ENCODE measurements around the gene MRPL24. TPM values are rescaled to one million over a fixed set of nuclear protein-coding genes. Genes with fewer than 3 reads are reported as not detected.
A peak's percentile ranks its signal among the peaks of the same experiment; 100 is the strongest.

Gene MRPL24
- total and polyA plus RNA-seq, 9 of the 15 experiments (the other 6 are each of a cell fraction or from before 2014, with no cell fraction given) = 74.3 to 267 (median 113) TPM

DNA sequence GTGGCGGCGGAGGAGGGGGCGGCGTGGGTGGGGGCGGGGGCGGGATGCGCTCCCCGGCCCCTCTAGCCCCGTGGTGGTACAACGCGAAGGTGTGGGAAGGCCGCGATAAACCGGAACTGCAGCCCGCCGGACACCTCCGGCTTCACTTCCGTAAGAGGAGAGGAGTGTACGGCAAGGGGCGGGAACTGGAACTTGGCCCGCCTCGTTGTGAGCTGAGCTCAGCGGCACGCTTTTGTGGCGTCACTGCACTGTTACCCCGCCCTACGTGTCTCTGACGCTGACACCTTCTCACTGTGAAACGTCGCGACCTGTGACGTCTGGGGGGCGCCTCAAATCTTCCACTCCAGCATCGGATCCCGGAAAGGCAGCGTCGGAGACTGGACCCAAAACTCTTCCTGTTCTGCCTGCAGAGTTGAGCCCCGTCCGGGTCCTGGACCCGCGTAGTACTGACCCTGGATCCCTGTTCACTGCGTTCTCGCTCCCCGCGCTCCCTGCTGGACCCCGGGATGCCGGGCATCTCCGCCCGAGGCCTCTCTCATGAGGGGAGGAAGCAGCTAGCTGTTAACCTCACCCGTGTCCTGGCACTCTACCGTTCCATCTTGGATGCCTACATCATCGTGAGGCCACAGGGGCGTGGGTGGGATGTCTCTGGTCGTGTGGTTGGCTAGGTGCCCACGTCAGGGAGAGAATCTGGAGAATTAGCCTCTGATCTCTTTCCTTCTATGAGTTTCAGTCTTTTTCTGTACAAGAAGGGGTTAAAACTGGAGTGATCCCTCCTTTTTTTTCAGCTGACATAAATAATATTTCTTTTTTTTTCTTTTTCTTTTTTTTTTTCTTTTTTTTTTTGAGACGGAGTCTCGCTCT, 12.1 kb downstream of the MRPL24 start, which contains the start of gene ISG20L2 (continued):
- TF ChIP-seq SRSF7 (optimal IDR thresholded peaks at IDR 0.05; ENCODE audit: low read depth, low read length) (no peak), YY1 (IDR thresholded peaks at IDR 0.05; ENCODE audit: borderline replicate concordance in 1 of 3, control insufficient read depth in 1 of 3, extremely low read depth in 1 of 3, insufficient read depth in 3 of 3, insufficient read length in 1 of 3, insufficient replicate concordance in 2 of 3, low read depth in 1 of 3, low read length in 2 of 3) (peak in 1 of 3 experiments; percentile 12), TAF1 (IDR thresholded peaks at IDR 0.05; ENCODE audit: control insufficient read depth, extremely low read depth, insufficient read depth, low read length, severe bottlenecking) (peak; percentile 53), ZNF3 (CRISPR knock-in tag; IDR thresholded peaks at IDR 0.05) (no peak), MYC (IDR thresholded peaks at IDR 0.05; ENCODE audit: low read depth, low read length) (peak; percentile 82), MYC (CRISPR knock-in tag; IDR thresholded peaks at IDR 0.05; ENCODE audit: borderline replicate concordance, low read depth) (no peak), KLF1 (tag; IDR thresholded peaks at IDR 0.05) (no peak), ASH1L (IDR thresholded peaks at IDR 0.05; ENCODE audit: borderline replicate concordance, low read depth, partially characterized antibody) (no peak), POLR3G (IDR thresholded peaks at IDR 0.05; ENCODE audit: extremely low read depth, insufficient read length, insufficient replicate concordance) (no peak), CAMTA2 (CRISPR knock-in tag; conservative IDR thresholded peaks at IDR 0.05) (no peak), CC2D1A (IDR thresholded peaks at IDR 0.05) (no peak), HDAC1 (IDR thresholded peaks at IDR 0.05) (peak in 1 of 2 experiments; percentile 79; a peak in 2 of 4 replicates)
- TF ChIP-seq, protein P1, sequence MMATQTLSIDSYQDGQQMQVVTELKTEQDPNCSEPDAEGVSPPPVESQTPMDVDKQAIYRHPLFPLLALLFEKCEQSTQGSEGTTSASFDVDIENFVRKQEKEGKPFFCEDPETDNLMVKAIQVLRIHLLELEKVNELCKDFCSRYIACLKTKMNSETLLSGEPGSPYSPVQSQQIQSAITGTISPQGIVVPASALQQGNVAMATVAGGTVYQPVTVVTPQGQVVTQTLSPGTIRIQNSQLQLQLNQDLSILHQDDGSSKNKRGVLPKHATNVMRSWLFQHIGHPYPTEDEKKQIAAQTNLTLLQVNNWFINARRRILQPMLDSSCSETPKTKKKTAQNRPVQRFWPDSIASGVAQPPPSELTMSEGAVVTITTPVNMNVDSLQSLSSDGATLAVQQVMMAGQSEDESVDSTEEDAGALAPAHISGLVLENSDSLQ (IDR thresholded peaks at IDR 0.05) = peak; percentile 86
- TF ChIP-seq, protein P2, sequence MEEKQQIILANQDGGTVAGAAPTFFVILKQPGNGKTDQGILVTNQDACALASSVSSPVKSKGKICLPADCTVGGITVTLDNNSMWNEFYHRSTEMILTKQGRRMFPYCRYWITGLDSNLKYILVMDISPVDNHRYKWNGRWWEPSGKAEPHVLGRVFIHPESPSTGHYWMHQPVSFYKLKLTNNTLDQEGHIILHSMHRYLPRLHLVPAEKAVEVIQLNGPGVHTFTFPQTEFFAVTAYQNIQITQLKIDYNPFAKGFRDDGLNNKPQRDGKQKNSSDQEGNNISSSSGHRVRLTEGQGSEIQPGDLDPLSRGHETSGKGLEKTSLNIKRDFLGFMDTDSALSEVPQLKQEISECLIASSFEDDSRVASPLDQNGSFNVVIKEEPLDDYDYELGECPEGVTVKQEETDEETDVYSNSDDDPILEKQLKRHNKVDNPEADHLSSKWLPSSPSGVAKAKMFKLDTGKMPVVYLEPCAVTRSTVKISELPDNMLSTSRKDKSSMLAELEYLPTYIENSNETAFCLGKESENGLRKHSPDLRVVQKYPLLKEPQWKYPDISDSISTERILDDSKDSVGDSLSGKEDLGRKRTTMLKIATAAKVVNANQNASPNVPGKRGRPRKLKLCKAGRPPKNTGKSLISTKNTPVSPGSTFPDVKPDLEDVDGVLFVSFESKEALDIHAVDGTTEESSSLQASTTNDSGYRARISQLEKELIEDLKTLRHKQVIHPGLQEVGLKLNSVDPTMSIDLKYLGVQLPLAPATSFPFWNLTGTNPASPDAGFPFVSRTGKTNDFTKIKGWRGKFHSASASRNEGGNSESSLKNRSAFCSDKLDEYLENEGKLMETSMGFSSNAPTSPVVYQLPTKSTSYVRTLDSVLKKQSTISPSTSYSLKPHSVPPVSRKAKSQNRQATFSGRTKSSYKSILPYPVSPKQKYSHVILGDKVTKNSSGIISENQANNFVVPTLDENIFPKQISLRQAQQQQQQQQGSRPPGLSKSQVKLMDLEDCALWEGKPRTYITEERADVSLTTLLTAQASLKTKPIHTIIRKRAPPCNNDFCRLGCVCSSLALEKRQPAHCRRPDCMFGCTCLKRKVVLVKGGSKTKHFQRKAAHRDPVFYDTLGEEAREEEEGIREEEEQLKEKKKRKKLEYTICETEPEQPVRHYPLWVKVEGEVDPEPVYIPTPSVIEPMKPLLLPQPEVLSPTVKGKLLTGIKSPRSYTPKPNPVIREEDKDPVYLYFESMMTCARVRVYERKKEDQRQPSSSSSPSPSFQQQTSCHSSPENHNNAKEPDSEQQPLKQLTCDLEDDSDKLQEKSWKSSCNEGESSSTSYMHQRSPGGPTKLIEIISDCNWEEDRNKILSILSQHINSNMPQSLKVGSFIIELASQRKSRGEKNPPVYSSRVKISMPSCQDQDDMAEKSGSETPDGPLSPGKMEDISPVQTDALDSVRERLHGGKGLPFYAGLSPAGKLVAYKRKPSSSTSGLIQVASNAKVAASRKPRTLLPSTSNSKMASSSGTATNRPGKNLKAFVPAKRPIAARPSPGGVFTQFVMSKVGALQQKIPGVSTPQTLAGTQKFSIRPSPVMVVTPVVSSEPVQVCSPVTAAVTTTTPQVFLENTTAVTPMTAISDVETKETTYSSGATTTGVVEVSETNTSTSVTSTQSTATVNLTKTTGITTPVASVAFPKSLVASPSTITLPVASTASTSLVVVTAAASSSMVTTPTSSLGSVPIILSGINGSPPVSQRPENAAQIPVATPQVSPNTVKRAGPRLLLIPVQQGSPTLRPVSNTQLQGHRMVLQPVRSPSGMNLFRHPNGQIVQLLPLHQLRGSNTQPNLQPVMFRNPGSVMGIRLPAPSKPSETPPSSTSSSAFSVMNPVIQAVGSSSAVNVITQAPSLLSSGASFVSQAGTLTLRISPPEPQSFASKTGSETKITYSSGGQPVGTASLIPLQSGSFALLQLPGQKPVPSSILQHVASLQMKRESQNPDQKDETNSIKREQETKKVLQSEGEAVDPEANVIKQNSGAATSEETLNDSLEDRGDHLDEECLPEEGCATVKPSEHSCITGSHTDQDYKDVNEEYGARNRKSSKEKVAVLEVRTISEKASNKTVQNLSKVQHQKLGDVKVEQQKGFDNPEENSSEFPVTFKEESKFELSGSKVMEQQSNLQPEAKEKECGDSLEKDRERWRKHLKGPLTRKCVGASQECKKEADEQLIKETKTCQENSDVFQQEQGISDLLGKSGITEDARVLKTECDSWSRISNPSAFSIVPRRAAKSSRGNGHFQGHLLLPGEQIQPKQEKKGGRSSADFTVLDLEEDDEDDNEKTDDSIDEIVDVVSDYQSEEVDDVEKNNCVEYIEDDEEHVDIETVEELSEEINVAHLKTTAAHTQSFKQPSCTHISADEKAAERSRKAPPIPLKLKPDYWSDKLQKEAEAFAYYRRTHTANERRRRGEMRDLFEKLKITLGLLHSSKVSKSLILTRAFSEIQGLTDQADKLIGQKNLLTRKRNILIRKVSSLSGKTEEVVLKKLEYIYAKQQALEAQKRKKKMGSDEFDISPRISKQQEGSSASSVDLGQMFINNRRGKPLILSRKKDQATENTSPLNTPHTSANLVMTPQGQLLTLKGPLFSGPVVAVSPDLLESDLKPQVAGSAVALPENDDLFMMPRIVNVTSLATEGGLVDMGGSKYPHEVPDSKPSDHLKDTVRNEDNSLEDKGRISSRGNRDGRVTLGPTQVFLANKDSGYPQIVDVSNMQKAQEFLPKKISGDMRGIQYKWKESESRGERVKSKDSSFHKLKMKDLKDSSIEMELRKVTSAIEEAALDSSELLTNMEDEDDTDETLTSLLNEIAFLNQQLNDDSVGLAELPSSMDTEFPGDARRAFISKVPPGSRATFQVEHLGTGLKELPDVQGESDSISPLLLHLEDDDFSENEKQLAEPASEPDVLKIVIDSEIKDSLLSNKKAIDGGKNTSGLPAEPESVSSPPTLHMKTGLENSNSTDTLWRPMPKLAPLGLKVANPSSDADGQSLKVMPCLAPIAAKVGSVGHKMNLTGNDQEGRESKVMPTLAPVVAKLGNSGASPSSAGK (IDR thresholded peaks at IDR 0.05) = no peak
